HAP-1 (cell line): ENCODE results near the gene SLCO2A1.

Source experiments
- DNase-seq, 2 experiments: peaks; one replicate each; pipeline ENCODE4 v3.0.0-alpha.2; 2016 to 2020; ENCODE audit warnings: low spot score in 2 of 2
- H3K27me3 ChIP-seq: fragments of 250-450 bp; sonication (Bioruptor Pico); 2 replicates; pipeline ENCODE4 v1.5.1; 2020; ENCODE audit warnings: low read depth, mild to moderate bottlenecking, moderate library complexity
- H3K36me3 ChIP-seq: fragments of 250-450 bp; sonication (Bioruptor Pico); replicated peaks from 2 replicates; pipeline ENCODE4 v1.5.1; 2020; ENCODE audit warnings: mild to moderate bottlenecking
- H3K4me1 ChIP-seq: fragments of 250-450 bp; sonication (Bioruptor Pico); 2 replicates; pipeline ENCODE4 v1.5.1; 2020; ENCODE audit warnings: mild to moderate bottlenecking
- H3K4me3 ChIP-seq: fragments of 250-450 bp; sonication (Bioruptor Pico); 2 replicates; pipeline ENCODE4 v1.5.1; 2020; ENCODE audit warnings: mild to moderate bottlenecking, moderate library complexity
- H3K9me3 ChIP-seq: fragments of 250-450 bp; sonication (Bioruptor Pico); 2 replicates; pipeline ENCODE4 v1.5.1; 2020; ENCODE audit warnings: mild to moderate bottlenecking, moderate library complexity
- in situ Hi-C: fragments of 300-500 bp; cut with MboI; formaldehyde crosslinking; loops from 3 replicates; pipeline ENCODE4 v1.14.3; 2020; ENCODE audit warnings: low sequenced_read_pairs, inconsistent platforms, mixed read lengths

The SLCO2A1 gene

GRCh38 chr3:134067531-134068161 is 37.9 kb upstream of the SLCO2A1 start:
- no peak overlapping the region for H3K4me3 ChIP-seq
- no peaks in the 10 kb centered on the region for H3K27me3 ChIP-seq
- no peaks in the 10 kb centered on the region for H3K36me3 ChIP-seq
- in situ Hi-C loops, result no loop called here
- no peaks in the 10 kb centered on the region for H3K9me3 ChIP-seq
- no peak for DNase-seq
- no peaks in the 10 kb centered on the region for H3K4me1 ChIP-seq

GRCh38 chr3:134066651-134067530 is 37.2 kb upstream of the SLCO2A1 start:
- Histone ChIP-seq H3K9me3 (no peaks in the 10 kb centered on the region), H3K4me3 (no peak overlapping the region), H3K36me3 (no peaks in the 10 kb centered on the region), H3K4me1 (no peaks in the 10 kb centered on the region), H3K27me3 (no peaks in the 10 kb centered on the region)
- in situ Hi-C loops, result no loop called here
- no peak for DNase-seq

GRCh38 chr3:134066158-134066541 is 36.4 kb upstream of the SLCO2A1 start:
- no peaks in the 10 kb centered on the region for H3K36me3 ChIP-seq
- H3K27me3 ChIP-seq, result no peaks in the 10 kb centered on the region
- H3K9me3 ChIP-seq, result no peaks in the 10 kb centered on the region
- H3K4me3 ChIP-seq, result no peak overlapping the region
- no peaks in the 10 kb centered on the region for H3K4me1 ChIP-seq
- in situ Hi-C loops, result no loop called here
- DNase-seq, result peak in 1 of 2 experiments; percentile 5

GRCh38 chr3:134065252-134066157 is 35.8 kb upstream of the SLCO2A1 start:
- Histone ChIP-seq H3K36me3 (no peaks in the 10 kb centered on the region), H3K4me3 (no peak overlapping the region), H3K27me3 (no peaks in the 10 kb centered on the region), H3K9me3 (no peaks in the 10 kb centered on the region), H3K4me1 (no peaks in the 10 kb centered on the region)
- in situ Hi-C loops, result no loop called here
- DNase-seq, result no peak

- Histone ChIP-seq H3K36me3 (no peaks in the 10 kb centered on the region), H3K4me1 (no peaks in the 10 kb centered on the region), H3K27me3 (no peaks in the 10 kb centered on the region), H3K4me3 (no peak overlapping the region), H3K9me3 (no peaks in the 10 kb centered on the region)
- in situ Hi-C loops, result no loop called here
- peak in 1 of 2 experiments; percentile 1 for DNase-seq
Observed at GRCh38 chr3:134064081-134064480, 34.4 kb upstream of the SLCO2A1 start.

GRCh38 chr3:134061401-134061800 is 31.7 kb upstream of the SLCO2A1 start:
- no peaks in the 10 kb centered on the region for H3K4me1 ChIP-seq
- H3K4me3 ChIP-seq, result no peak overlapping the region
- no peaks in the 10 kb centered on the region for H3K9me3 ChIP-seq
- no peaks in the 10 kb centered on the region for H3K36me3 ChIP-seq
- no peak for DNase-seq
- no peaks in the 10 kb centered on the region for H3K27me3 ChIP-seq
- in situ Hi-C loops, result no loop called here

- H3K9me3 ChIP-seq, result no peaks in the 10 kb centered on the region
- in situ Hi-C loops, result no loop called here
- H3K4me3 ChIP-seq, result no peak overlapping the region
- no peaks in the 10 kb centered on the region for H3K27me3 ChIP-seq
- no peaks in the 10 kb centered on the region for H3K36me3 ChIP-seq
- DNase-seq, result peak in 1 of 2 experiments; percentile 3
- H3K4me1 ChIP-seq, result no peaks in the 10 kb centered on the region
Observed at GRCh38 chr3:134060561-134061385, 31.0 kb upstream of the SLCO2A1 start.

GRCh38 chr3:134059671-134060560 is 30.2 kb upstream of the SLCO2A1 start:
- no peaks in the 10 kb centered on the region for H3K27me3 ChIP-seq
- no peaks in the 10 kb centered on the region for H3K9me3 ChIP-seq
- H3K4me3 ChIP-seq, result no peak overlapping the region
- H3K36me3 ChIP-seq, result no peaks in the 10 kb centered on the region
- DNase-seq, result peak in 1 of 2 experiments; percentile 7
- no peaks in the 10 kb centered on the region for H3K4me1 ChIP-seq
- in situ Hi-C loops, result no loop called here

GRCh38 chr3:134059035-134059601 is 29.4 kb upstream of the SLCO2A1 start:
- Histone ChIP-seq H3K9me3 (no peaks in the 10 kb centered on the region), H3K4me1 (no peaks in the 10 kb centered on the region), H3K36me3 (no peaks in the 10 kb centered on the region), H3K4me3 (no peak overlapping the region), H3K27me3 (no peaks in the 10 kb centered on the region)
- in situ Hi-C loops, result no loop called here
- peak in 1 of 2 experiments; percentile 1 for DNase-seq

GRCh38 chr3:134057654-134058110 is 28.0 kb upstream of the SLCO2A1 start:
- Histone ChIP-seq H3K4me1 (no peaks in the 10 kb centered on the region), H3K36me3 (no peaks in the 10 kb centered on the region), H3K4me3 (no peak overlapping the region), H3K27me3 (no peaks in the 10 kb centered on the region), H3K9me3 (no peaks in the 10 kb centered on the region)
- DNase-seq, result no peak
- in situ Hi-C loops, result no loop called here

- no peaks in the 10 kb centered on the region for H3K4me1 ChIP-seq
- in situ Hi-C loops, result no loop called here
- H3K9me3 ChIP-seq, result no peaks in the 10 kb centered on the region
- H3K27me3 ChIP-seq, result no peaks in the 10 kb centered on the region
- no peak overlapping the region for H3K4me3 ChIP-seq
- no peak for DNase-seq
- H3K36me3 ChIP-seq, result no peaks in the 10 kb centered on the region
Observed at GRCh38 chr3:134057006-134057653, 27.4 kb upstream of the SLCO2A1 start.

- no peaks in the 10 kb centered on the region for H3K4me1 ChIP-seq
- DNase-seq, result no peak
- no peaks in the 10 kb centered on the region for H3K27me3 ChIP-seq
- H3K36me3 ChIP-seq, result no peaks in the 10 kb centered on the region
- H3K4me3 ChIP-seq, result no peak overlapping the region
- no peaks in the 10 kb centered on the region for H3K9me3 ChIP-seq
- in situ Hi-C loops, result no loop called here
Observed at GRCh38 chr3:134056464-134056891, 26.8 kb upstream of the SLCO2A1 start.
